Stomach smooth muscle (tissue), 2 donors: ENCODE measurements around the gene KCMF1.
A peak's percentile ranks its signal among the peaks of the same experiment; 100 is the strongest.

Experiments used
- H3K27ac ChIP-seq: one replicate; pipeline ENCODE4 v1.7.0; 2013; ENCODE audit warnings: mild to moderate bottlenecking, low read length, inconsistent platforms
- H3K27me3 ChIP-seq, 2 donors: one replicate each; pipeline ENCODE4 v1.7.0; 2013; ENCODE audit warnings: low read length in 2 of 2; ENCODE audit not compliant: insufficient read depth in 2 of 2, control insufficient read depth in 1 of 2
- H3K36me3 ChIP-seq, 2 donors: one replicate each; pipeline ENCODE4 v1.7.0; 2013; ENCODE audit warnings: low read length in 2 of 2; ENCODE audit not compliant: control insufficient read depth in 2 of 2, insufficient read depth in 2 of 2
- H3K4me1 ChIP-seq: one replicate; pipeline ENCODE4 v1.7.0; 2013; ENCODE audit warnings: low read length; ENCODE audit not compliant: control insufficient read depth, insufficient read depth
- H3K4me3 ChIP-seq, 2 donors: one replicate each; pipeline ENCODE4 v1.7.0; 2013; ENCODE audit warnings: low read length in 2 of 2
- H3K9ac ChIP-seq, 2 donors: one replicate each; pipeline ENCODE4 v1.7.0; 2013; ENCODE audit warnings: low read length in 2 of 2, mild to moderate bottlenecking in 1 of 2
- H3K9me3 ChIP-seq, 2 donors: one replicate each; pipeline ENCODE4 v1.7.0; 2013; ENCODE audit warnings: low read length in 2 of 2; ENCODE audit not compliant: control insufficient read depth in 2 of 2
- donor health status: healthy.
- donor health status: Pancreatic carcinoma.

The KCMF1 gene

GRCh38 chr2:84957771-84958134, 13.2 kb upstream of the KCMF1 start:
- H3K36me3 ChIP-seq = no peaks in the 10 kb centered on the region
- H3K27me3 ChIP-seq = no peaks in the 10 kb centered on the region
- H3K27ac ChIP-seq = peak overlapping the region; percentile 53
- no peak overlapping the region for H3K4me3 ChIP-seq
- no peaks in the 10 kb centered on the region for H3K9me3 ChIP-seq
- H3K4me1 ChIP-seq = peaks cover 13% of the 10 kb centered on the region
- no peak overlapping the region for H3K9ac ChIP-seq

GRCh38 chr2:84958135-84959059, 12.6 kb upstream of the KCMF1 start:
- Histone ChIP-seq H3K27me3 (no peaks in the 10 kb centered on the region), H3K9me3 (no peaks in the 10 kb centered on the region), H3K9ac (no peak overlapping the region), H3K27ac (peak overlapping the region; percentile 53), H3K4me1 (peaks cover 14% of the 10 kb centered on the region), H3K36me3 (no peaks in the 10 kb centered on the region), H3K4me3 (no peak overlapping the region)

GRCh38 chr2:84959095-84959565, 11.8 kb upstream of the KCMF1 start:
- Histone ChIP-seq H3K36me3 (no peaks in the 10 kb centered on the region), H3K4me1 (peaks cover 18% of the 10 kb centered on the region), H3K27ac (no peak overlapping the region), H3K9me3 (no peaks in the 10 kb centered on the region), H3K9ac (no peak overlapping the region), H3K4me3 (no peak overlapping the region), H3K27me3 (no peaks in the 10 kb centered on the region)

GRCh38 chr2:84959566-84960506, 11.1 kb upstream of the KCMF1 start:
- Histone ChIP-seq H3K9me3 (no peaks in the 10 kb centered on the region), H3K27ac (no peak overlapping the region), H3K4me3 (no peak overlapping the region), H3K36me3 (no peaks in the 10 kb centered on the region), H3K4me1 (peaks cover 18% of the 10 kb centered on the region), H3K9ac (no peak overlapping the region), H3K27me3 (no peaks in the 10 kb centered on the region)

GRCh38 chr2:84962917-84963316, 8.0 kb upstream of the KCMF1 start:
- Histone ChIP-seq H3K36me3 (peaks cover 0 to 2% of the 10 kb centered on the region in 2 donors), H3K27me3 (no peaks in the 10 kb centered on the region), H3K27ac (no peak overlapping the region), H3K4me3 (no peak overlapping the region), H3K9ac (no peak overlapping the region), H3K4me1 (peaks cover 17% of the 10 kb centered on the region), H3K9me3 (no peaks in the 10 kb centered on the region)

GRCh38 chr2:84963323-84963691, 7.7 kb upstream of the KCMF1 start:
- peaks cover 14% of the 10 kb centered on the region for H3K4me1 ChIP-seq
- no peaks in the 10 kb centered on the region for H3K27me3 ChIP-seq
- no peaks in the 10 kb centered on the region for H3K9me3 ChIP-seq
- H3K27ac ChIP-seq = no peak overlapping the region
- peaks cover 0 to 2% of the 10 kb centered on the region in 2 donors for H3K36me3 ChIP-seq
- no peak overlapping the region for H3K9ac ChIP-seq
- H3K4me3 ChIP-seq = no peak overlapping the region

GRCh38 chr2:84963692-84964405, 7.1 kb upstream of the KCMF1 start:
- Histone ChIP-seq H3K4me1 (peaks cover 13% of the 10 kb centered on the region), H3K36me3 (peaks cover 0 to 2% of the 10 kb centered on the region in 2 donors), H3K4me3 (no peak overlapping the region), H3K27ac (no peak overlapping the region), H3K27me3 (no peaks in the 10 kb centered on the region), H3K9ac (no peak overlapping the region), H3K9me3 (no peaks in the 10 kb centered on the region)

- H3K36me3 ChIP-seq = peaks cover 0 to 2% of the 10 kb centered on the region in 2 donors
- no peak overlapping the region for H3K4me3 ChIP-seq
- peaks cover 17% of the 10 kb centered on the region for H3K4me1 ChIP-seq
- no peak overlapping the region for H3K9ac ChIP-seq
- H3K9me3 ChIP-seq = no peaks in the 10 kb centered on the region
- H3K27ac ChIP-seq = no peak overlapping the region
- H3K27me3 ChIP-seq = no peaks in the 10 kb centered on the region
Measured at GRCh38 chr2:84964406-84965191, 6.4 kb upstream of the KCMF1 start.

- peaks cover 0 to 2% of the 10 kb centered on the region in 2 donors for H3K36me3 ChIP-seq
- no peak overlapping the region for H3K4me3 ChIP-seq
- H3K9ac ChIP-seq = no peak overlapping the region
- H3K27ac ChIP-seq = no peak overlapping the region
- no peaks in the 10 kb centered on the region for H3K27me3 ChIP-seq
- H3K9me3 ChIP-seq = no peaks in the 10 kb centered on the region
- peaks cover 22% of the 10 kb centered on the region for H3K4me1 ChIP-seq
Measured at GRCh38 chr2:84965192-84965516, 5.8 kb upstream of the KCMF1 start.

- no peaks in the 10 kb centered on the region for H3K27me3 ChIP-seq
- H3K4me1 ChIP-seq = peaks cover 22% of the 10 kb centered on the region
- H3K36me3 ChIP-seq = peaks cover 0 to 2% of the 10 kb centered on the region in 2 donors
- no peak overlapping the region for H3K4me3 ChIP-seq
- no peak overlapping the region for H3K9ac ChIP-seq
- no peaks in the 10 kb centered on the region for H3K9me3 ChIP-seq
- H3K27ac ChIP-seq = no peak overlapping the region
Measured at GRCh38 chr2:84965827-84966226, 5.1 kb upstream of the KCMF1 start.
